WERI-Rb-1 (cell line): ENCODE measurements around the gene BRAP.
"Not testable (repeated sequence)": the region's sequence is repeated elsewhere in the genome, so short reads cannot be mapped to it uniquely, and the experiment has no call there.

ENCODE experiments used
- DNase-seq: peaks from one replicate; pipeline ENCODE4 v3.0.0-alpha.2; 2020
- H3K27ac ChIP-seq: fragments of 250-450 bp; sonication (Bioruptor Pico); 2 replicates; pipeline ENCODE4 v1.5.1; 2020; ENCODE audit warnings: mild to moderate bottlenecking, moderate library complexity
- H3K27me3 ChIP-seq: fragments of 250-450 bp; sonication (Bioruptor Pico); 2 replicates; pipeline ENCODE4 v1.5.1; 2021; ENCODE audit warnings: mild to moderate bottlenecking, low read depth, moderate library complexity; ENCODE audit not compliant: insufficient read depth, severe bottlenecking
- H3K36me3 ChIP-seq: fragments of 250-450 bp; sonication (Bioruptor Pico); 2 replicates; pipeline ENCODE4 v1.5.1; 2020; ENCODE audit warnings: mild to moderate bottlenecking, moderate library complexity
- H3K4me3 ChIP-seq: 2 replicates; pipeline ENCODE4 v1.5.1; 2011; ENCODE audit warnings: low read depth, mild to moderate bottlenecking, control low read depth, low read length
- H3K9me3 ChIP-seq: fragments of 250-450 bp; sonication (Bioruptor Pico); 2 replicates; pipeline ENCODE4 v1.5.1; 2021; ENCODE audit warnings: mild to moderate bottlenecking, moderate library complexity; ENCODE audit not compliant: severe bottlenecking
- CTCF ChIP-seq: IDR thresholded peaks from 2 replicates; pipeline ENCODE4 v1.5.1; 2011; ENCODE audit warnings: low read depth, mild to moderate bottlenecking, control low read depth, inconsistent platforms, low read length

BRAP gene

GRCh38 chr12:111616177-111616623 lies 69.6 kb downstream of the BRAP start:
- H3K9me3 ChIP-seq = no peaks in the 10 kb centered on the region
- DNase-seq = no peak
- no peak overlapping the region for H3K4me3 ChIP-seq
- TF ChIP-seq CTCF = no peak
- no peak overlapping the region for H3K27ac ChIP-seq
- no peaks in the 10 kb centered on the region for H3K27me3 ChIP-seq
- no peaks in the 10 kb centered on the region for H3K36me3 ChIP-seq

- Histone ChIP-seq H3K27me3 (no peaks in the 10 kb centered on the region), H3K9me3 (no peaks in the 10 kb centered on the region), H3K27ac (no peak overlapping the region), H3K4me3 (no peak overlapping the region), H3K36me3 (no peaks in the 10 kb centered on the region)
- TF ChIP-seq CTCF = no peak
- DNase-seq = no peak
These were observed 78.5 kb downstream of the BRAP start for GRCh38 chr12:111607239-111607638.

GRCh38 chr12:111606767-111607230 lies 79.0 kb downstream of the BRAP start:
- Histone ChIP-seq H3K9me3 (no peaks in the 10 kb centered on the region), H3K36me3 (no peaks in the 10 kb centered on the region), H3K27me3 (no peaks in the 10 kb centered on the region), H3K4me3 (no peak overlapping the region), H3K27ac (no peak overlapping the region)
- no peak for TF ChIP-seq CTCF
- no peak for DNase-seq

- Histone ChIP-seq H3K27ac (no peak overlapping the region), H3K4me3 (no peak overlapping the region), H3K9me3 (no peaks in the 10 kb centered on the region), H3K27me3 (no peaks in the 10 kb centered on the region), H3K36me3 (no peaks in the 10 kb centered on the region)
- TF ChIP-seq CTCF = no peak
- no peak for DNase-seq
These were observed 79.6 kb downstream of the BRAP start for GRCh38 chr12:111605911-111606766.

- not testable (repeated sequence) for H3K27me3 ChIP-seq, H3K36me3 ChIP-seq, H3K9me3 ChIP-seq, H3K27ac ChIP-seq, DNase-seq, H3K4me3 ChIP-seq
These were observed 82.9 kb downstream of the BRAP start for GRCh38 chr12:111602857-111603256.

- H3K9me3 ChIP-seq = no peaks in the 10 kb centered on the region
- no peak overlapping the region for H3K4me3 ChIP-seq
- no peaks in the 10 kb centered on the region for H3K36me3 ChIP-seq
- no peaks in the 10 kb centered on the region for H3K27me3 ChIP-seq
- H3K27ac ChIP-seq = no peak overlapping the region
- DNase-seq = no peak
- TF ChIP-seq CTCF = no peak
These were observed 83.4 kb downstream of the BRAP start for GRCh38 chr12:111602348-111602747.

GRCh38 chr12:111600986-111601385 lies 84.8 kb downstream of the BRAP start:
- not testable (repeated sequence) for H3K9me3 ChIP-seq, DNase-seq, H3K4me3 ChIP-seq, H3K36me3 ChIP-seq, H3K27me3 ChIP-seq, H3K27ac ChIP-seq
